Fibroblast of lung (primary cell): ENCODE data around the gene NCEH1. TPM values are rescaled to one million over a fixed set of nuclear protein-coding genes. Genes with fewer than 3 reads are reported as not detected.

Experiments used
- DNase-seq, 2 donors: peaks; one replicate each; pipeline versions ENCODE4 v3.0.0 to v3.0.0-alpha.2; 2010; ENCODE audit warnings: low read depth in 2 of 2
- H2AFZ ChIP-seq: 2 replicates; pipeline ENCODE4 v1.5.1; 2012; ENCODE audit warnings: low read length, control low read depth, inconsistent platforms
- H3K27ac ChIP-seq: 2 replicates; pipeline ENCODE4 v1.5.1; 2011; ENCODE audit warnings: low read length, control low read depth; ENCODE audit not compliant: insufficient read depth
- H3K27me3 ChIP-seq: 2 replicates; pipeline ENCODE4 v1.5.1; 2011; ENCODE audit warnings: mild to moderate bottlenecking, low read length; ENCODE audit not compliant: control insufficient read depth, insufficient read depth
- H3K36me3 ChIP-seq: 2 replicates; pipeline ENCODE4 v1.5.1; 2011; ENCODE audit warnings: low read length; ENCODE audit not compliant: control insufficient read depth, insufficient read depth
- H3K4me1 ChIP-seq: 2 replicates; pipeline ENCODE4 v1.5.1; 2011; ENCODE audit warnings: low read length; ENCODE audit not compliant: control insufficient read depth, insufficient read depth; ENCODE audit errors: extremely low read depth
- H3K4me2 ChIP-seq: 2 replicates; pipeline ENCODE4 v1.5.1; 2011; ENCODE audit warnings: low read length, control low read depth; ENCODE audit not compliant: insufficient read depth; ENCODE audit errors: extremely low read depth
- H3K4me3 ChIP-seq, 4 experiments: fragments of 200-600 bp in 1 of 4; sonication (generic) in 1 of 4; replicated peaks in 1 of 4; 2 replicates each; pipeline ENCODE4 v1.5.1; 2011 to 2016; ENCODE audit warnings: low read length in 4 of 4, low read depth in 3 of 4, mild to moderate bottlenecking in 3 of 4, control low read depth in 2 of 4, inconsistent platforms in 1 of 4, mixed read lengths in 1 of 4; ENCODE audit not compliant: insufficient read depth in 1 of 4; ENCODE audit errors: control extremely low read depth in 1 of 4
- H3K79me2 ChIP-seq: 2 replicates; pipeline ENCODE4 v1.5.1; 2012; ENCODE audit warnings: mild to moderate bottlenecking, low read length, inconsistent platforms; ENCODE audit not compliant: control insufficient read depth, insufficient read depth
- H3K9ac ChIP-seq: 2 replicates; pipeline ENCODE4 v1.5.1; 2011; ENCODE audit warnings: mild to moderate bottlenecking, low read length, control low read depth; ENCODE audit not compliant: insufficient read depth
- H3K9me3 ChIP-seq: 2 replicates; pipeline ENCODE4 v1.5.1; 2012; ENCODE audit warnings: low read depth, low read length; ENCODE audit not compliant: control insufficient read depth, insufficient read depth
- H4K20me1 ChIP-seq: 2 replicates; pipeline ENCODE4 v1.5.1; 2011; ENCODE audit warnings: low read length; ENCODE audit not compliant: control insufficient read depth, insufficient read depth; ENCODE audit errors: extremely low read depth
- EZH2 ChIP-seq: IDR thresholded peaks from 2 replicates; pipeline ENCODE4 v1.5.1; 2012; ENCODE audit warnings: low read length, control low read depth, mild to moderate bottlenecking; ENCODE audit errors: missing control alignments
- polyA plus RNA-seq, 2 donors: library from polyadenylated mRNA; depleted of rRNA in 1 of 2; stranded (reverse) in 1 of 2; unstranded in 1 of 2; fragments of >200 nt; gene quantifications; 2 replicates each; pipeline ENCODE4 v1.2.1, GENCODE V29; 2011 to 2012; ENCODE audit warnings: missing spikeins in 1 of 2
- total RNA-seq: library from RNA; depleted of rRNA; stranded (reverse); fragments of >200 nt; gene quantifications from 2 replicates; pipeline ENCODE4 v1.2.1, GENCODE V29; 2014
- TF ChIP-seq, protein P1 (sequence below), 2 donors: IDR thresholded peaks in 1 of 2; conservative IDR thresholded peaks in 1 of 2; 1 replicate in 1 of 2; 2 replicates in 1 of 2; pipeline ENCODE4 v1.5.1; 2011 to 2012; ENCODE audit warnings: low read length in 2 of 2, control low read depth in 1 of 2, inconsistent platforms in 1 of 2, low read depth in 1 of 2, mild to moderate bottlenecking in 1 of 2

Gene NCEH1
- total and polyA plus RNA-seq, 2 donors (not counting 1 experiment from before 2014, with no cell fraction given), result 9.9 to 11.4 TPM

DNA sequence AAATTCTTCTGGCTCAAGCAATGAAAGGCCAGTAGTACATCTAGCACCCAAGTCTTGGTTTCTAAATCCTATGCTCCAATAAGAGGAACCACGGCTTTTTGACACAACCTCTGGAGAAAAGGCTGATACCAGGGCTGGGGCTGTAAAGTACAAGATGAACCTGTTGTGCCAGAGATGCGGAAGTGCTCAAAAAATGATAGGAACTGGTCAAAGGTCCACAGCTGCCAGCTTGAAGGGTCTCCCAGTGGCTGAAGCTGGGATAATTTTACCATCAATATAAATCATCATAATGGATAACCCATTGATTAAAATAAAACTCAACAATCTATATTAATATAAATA is 558 bp upstream of the NCEH1 start:
- no peaks in the 10 kb centered on the region for H3K9me3 ChIP-seq
- no peak for DNase-seq
- TF ChIP-seq EZH2, result no peak
- TF ChIP-seq, protein P1, sequence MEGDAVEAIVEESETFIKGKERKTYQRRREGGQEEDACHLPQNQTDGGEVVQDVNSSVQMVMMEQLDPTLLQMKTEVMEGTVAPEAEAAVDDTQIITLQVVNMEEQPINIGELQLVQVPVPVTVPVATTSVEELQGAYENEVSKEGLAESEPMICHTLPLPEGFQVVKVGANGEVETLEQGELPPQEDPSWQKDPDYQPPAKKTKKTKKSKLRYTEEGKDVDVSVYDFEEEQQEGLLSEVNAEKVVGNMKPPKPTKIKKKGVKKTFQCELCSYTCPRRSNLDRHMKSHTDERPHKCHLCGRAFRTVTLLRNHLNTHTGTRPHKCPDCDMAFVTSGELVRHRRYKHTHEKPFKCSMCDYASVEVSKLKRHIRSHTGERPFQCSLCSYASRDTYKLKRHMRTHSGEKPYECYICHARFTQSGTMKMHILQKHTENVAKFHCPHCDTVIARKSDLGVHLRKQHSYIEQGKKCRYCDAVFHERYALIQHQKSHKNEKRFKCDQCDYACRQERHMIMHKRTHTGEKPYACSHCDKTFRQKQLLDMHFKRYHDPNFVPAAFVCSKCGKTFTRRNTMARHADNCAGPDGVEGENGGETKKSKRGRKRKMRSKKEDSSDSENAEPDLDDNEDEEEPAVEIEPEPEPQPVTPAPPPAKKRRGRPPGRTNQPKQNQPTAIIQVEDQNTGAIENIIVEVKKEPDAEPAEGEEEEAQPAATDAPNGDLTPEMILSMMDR (conservative IDR thresholded peaks at IDR 0.05 in 1 of 2, IDR thresholded peaks at IDR 0.05 in 1 of 2; ENCODE audit: low read depth in 1 of 2, low read length in 2 of 2), result no peak

DNA sequence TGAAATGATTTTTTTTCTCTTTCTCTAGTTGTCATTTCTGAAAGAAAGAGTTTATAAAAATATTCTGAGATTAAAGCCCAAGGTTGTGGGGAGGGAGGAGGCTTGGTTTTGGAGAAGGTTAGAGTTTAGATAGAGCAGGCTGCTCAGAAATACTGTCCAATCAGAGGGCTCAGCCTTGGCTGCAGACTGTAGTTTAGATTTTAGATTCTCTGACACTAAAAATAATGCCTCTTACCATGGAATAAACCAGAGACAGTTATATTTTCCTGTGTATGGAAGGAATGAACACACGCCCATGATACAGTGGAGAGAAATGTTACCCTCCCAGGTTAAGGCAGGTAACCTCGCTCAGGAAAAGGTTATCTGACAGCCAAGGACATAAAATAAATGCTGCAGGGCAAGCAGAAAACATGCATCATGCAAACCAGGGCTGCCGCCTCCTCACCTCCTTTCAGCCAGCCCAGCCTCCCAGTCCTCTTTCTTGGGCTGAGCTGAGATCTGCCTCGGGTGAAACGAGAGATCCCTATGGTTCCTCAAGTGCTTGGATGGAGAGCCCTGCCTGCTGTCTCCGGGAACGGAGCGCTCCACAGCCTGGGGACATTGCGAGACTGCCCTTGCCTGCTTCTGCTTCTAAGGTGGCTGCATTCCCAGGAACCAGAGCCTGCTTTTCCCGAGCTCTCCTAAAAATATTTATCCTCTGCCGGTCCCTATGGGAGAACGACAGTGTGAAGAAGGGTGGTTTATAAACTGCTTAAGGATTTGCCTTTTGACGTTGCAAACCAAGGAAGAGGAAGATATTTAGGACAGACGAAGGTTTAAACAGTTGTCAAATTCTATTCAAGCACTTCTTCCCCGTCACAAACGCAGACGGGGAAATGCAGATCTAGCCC is 848 bp downstream of the NCEH1 start:
- Histone ChIP-seq H4K20me1 (no peaks in the 10 kb centered on the region), H2AFZ (peak overlapping the region; percentile 86), H3K27me3 (no peaks in the 10 kb centered on the region), H3K4me1 (peaks cover 10% of the 10 kb centered on the region), H3K9me3 (no peaks in the 10 kb centered on the region), H3K9ac (peak overlapping the region; percentile 94), H3K4me2 (peak overlapping the region; percentile 92), H3K79me2 (peaks cover 54% of the 10 kb centered on the region), H3K27ac (peak overlapping the region; percentile 98), H3K36me3 (no peaks in the 10 kb centered on the region), H3K4me3 (peak overlapping the region; percentile 88 to 97 (median 94))
- DNase-seq, result peak; percentile 46 to 53
- TF ChIP-seq, protein P1 (conservative IDR thresholded peaks at IDR 0.05 in 1 of 2, IDR thresholded peaks at IDR 0.05 in 1 of 2; ENCODE audit: low read depth in 1 of 2, low read length in 2 of 2), result no peak
- no peak for TF ChIP-seq EZH2

More for the DNA sequence above, 558 bp upstream of the NCEH1 start:
- Histone ChIP-seq H3K36me3 (no peaks in the 10 kb centered on the region), H3K4me3 (peak overlapping the region; percentile 88 to 97 (median 94)), H3K9ac (peak overlapping the region; percentile 48), H3K27me3 (no peaks in the 10 kb centered on the region), H3K27ac (peak overlapping the region; percentile 98), H3K79me2 (peaks cover 41% of the 10 kb centered on the region), H3K4me2 (peak overlapping the region; percentile 87), H4K20me1 (no peaks in the 10 kb centered on the region), H2AFZ (peak overlapping the region; percentile 73), H3K4me1 (peaks cover 10% of the 10 kb centered on the region)

DNA sequence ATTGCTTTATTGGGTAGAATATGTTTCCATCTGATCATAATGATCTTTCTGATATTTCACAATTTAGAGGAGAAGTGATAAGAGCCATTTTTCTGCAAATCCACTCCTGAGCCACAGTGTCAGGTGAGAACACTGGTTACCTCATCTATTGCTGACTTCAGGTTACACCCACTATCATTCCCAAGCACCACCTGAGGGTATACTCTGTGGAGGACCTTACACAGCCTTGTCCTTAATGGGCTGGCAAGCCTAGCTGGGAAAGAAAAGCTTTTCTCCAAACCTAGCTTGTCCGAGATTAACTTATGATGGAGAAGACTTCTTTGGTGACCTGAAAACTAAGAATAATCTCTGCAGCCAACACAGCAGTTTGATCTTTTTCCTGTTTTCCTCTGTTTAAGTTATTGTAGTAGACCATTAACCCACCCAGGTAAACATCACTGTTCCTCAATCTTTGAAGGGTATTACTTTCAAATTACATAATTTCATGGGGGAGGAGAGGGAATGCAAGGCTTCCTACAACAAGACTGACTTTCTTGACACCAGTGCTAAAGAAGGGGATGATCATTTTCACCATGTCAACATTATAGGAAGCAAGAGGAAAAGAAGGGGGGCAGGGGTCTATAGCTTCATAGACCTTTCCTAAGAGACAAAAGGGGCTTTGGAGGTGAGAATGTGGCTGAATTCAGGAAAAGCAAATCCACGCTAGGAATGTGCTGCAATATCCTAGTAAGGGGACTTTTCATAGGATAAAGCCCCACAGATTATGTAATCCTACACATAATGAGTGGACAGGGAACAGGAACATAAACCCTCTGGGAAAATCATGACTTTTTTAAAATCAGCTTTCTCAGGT is 1.7 kb downstream of the NCEH1 start:
- Histone ChIP-seq H3K9ac (no peak overlapping the region), H3K27me3 (no peaks in the 10 kb centered on the region), H3K79me2 (peaks cover 60% of the 10 kb centered on the region), H4K20me1 (no peaks in the 10 kb centered on the region), H3K36me3 (no peaks in the 10 kb centered on the region), H3K4me3 (peak overlapping the region; percentile 0 to 96 (median 90)), H3K4me2 (peak overlapping the region; percentile 92), H2AFZ (no peak overlapping the region), H3K27ac (peak overlapping the region; percentile 98), H3K9me3 (no peaks in the 10 kb centered on the region), H3K4me1 (peaks cover 10% of the 10 kb centered on the region)
- TF ChIP-seq, protein P1 (conservative IDR thresholded peaks at IDR 0.05 in 1 of 2, IDR thresholded peaks at IDR 0.05 in 1 of 2; ENCODE audit: low read depth in 1 of 2, low read length in 2 of 2), result no peak
- no peak for TF ChIP-seq EZH2
- DNase-seq, result no peak
